ENCODE results near the gene NID2. TPM values are rescaled to one million over a fixed set of nuclear protein-coding genes. Genes with fewer than 3 reads are reported as not detected.

Gene NID2
- total RNA-seq, 1 experiment from 2014 or later: 12.6 TPM

DNA sequence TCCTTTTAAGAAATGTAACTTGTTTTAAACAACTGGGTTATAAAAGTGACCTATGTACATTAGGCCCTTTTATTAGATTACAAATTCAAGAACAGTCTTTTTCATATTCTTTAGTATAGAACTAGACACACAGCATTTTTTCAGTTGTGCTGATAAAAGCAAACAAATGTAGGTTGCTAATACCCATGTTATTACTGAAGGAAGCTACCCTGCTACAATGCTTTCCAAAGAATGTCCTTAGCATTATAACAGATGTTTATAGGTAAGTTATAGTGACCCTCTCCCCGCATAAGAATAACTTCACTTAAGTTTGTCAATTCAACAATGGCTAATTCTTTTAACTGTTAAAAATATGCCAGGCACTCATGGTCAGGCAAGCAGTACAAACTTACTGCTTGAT lies 61.6 kb downstream of the NID2 start:
- no peaks in the 10 kb centered on the region for H3K27me3 ChIP-seq (replicated peaks; ENCODE audit: insufficient read depth, low read depth, low read length, poor library complexity)
- intact Hi-C loops (cut with micrococcal nuclease; ENCODE audit: unreplicated experiment): loop anchor here (10.0 kb wide), 1 partner anchor 468 kb away; no protein-coding TSS in a partner anchor
- ChIA-PET POLR2A (ENCODE audit: low non-redundant PET) (interaction anchor here (0.7 kb wide), 1 partner anchor 1184 kb away, joined by 3 read pairs; no protein-coding TSS in a partner anchor), CTCF (no interaction called here)
- no peak for DNase-seq (ENCODE audit: low spot score)
- TF ChIP-seq CTCF (conservative IDR thresholded peaks at IDR 0.05; ENCODE audit: low read depth, low read length): no peak
- no peak for TF ChIP-seq EZH2 (IDR thresholded peaks at IDR 0.05; ENCODE audit: borderline replicate concordance, low read depth, low read length, poor library complexity, severe bottlenecking)
- peaks cover 100% of the 10 kb centered on the region for H3K36me3 ChIP-seq (ENCODE audit: insufficient read depth, low read length, poor library complexity, severe bottlenecking)
- H3K27ac ChIP-seq (ENCODE audit: low read depth, low read length, poor library complexity, severe bottlenecking): no peak overlapping the region
- no peak overlapping the region for H3K4me3 ChIP-seq (ENCODE audit: low read depth, low read length, poor library complexity, severe bottlenecking)
- no TSS peak for BruUV-seq (replicated peaks)
- no peaks in the 10 kb centered on the region for H3K4me1 ChIP-seq (ENCODE audit: insufficient read depth, low read length, poor library complexity, severe bottlenecking)
- H3K9me3 ChIP-seq (ENCODE audit: low read depth, low read length, poor library complexity, severe bottlenecking): no peaks in the 10 kb centered on the region

GRCh38 chr14:52006361-52006760 lies 62.5 kb downstream of the NID2 start:
- CTCF ChIA-PET: no interaction called here
- intact Hi-C loops (cut with micrococcal nuclease; ENCODE audit: unreplicated experiment): loop anchor here (10.0 kb wide), 1 partner anchor 468 kb away; no protein-coding TSS in a partner anchor
- TF ChIP-seq CTCF (conservative IDR thresholded peaks at IDR 0.05; ENCODE audit: low read depth, low read length): no peak
- no peak for TF ChIP-seq EZH2 (IDR thresholded peaks at IDR 0.05; ENCODE audit: borderline replicate concordance, low read depth, low read length, poor library complexity, severe bottlenecking)
- Histone ChIP-seq H3K4me1 (ENCODE audit: insufficient read depth, low read length, poor library complexity, severe bottlenecking) (no peaks in the 10 kb centered on the region), H3K9me3 (ENCODE audit: low read depth, low read length, poor library complexity, severe bottlenecking) (no peaks in the 10 kb centered on the region), H3K36me3 (ENCODE audit: insufficient read depth, low read length, poor library complexity, severe bottlenecking) (peaks cover 100% of the 10 kb centered on the region), H3K27me3 (replicated peaks; ENCODE audit: insufficient read depth, low read depth, low read length, poor library complexity) (no peaks in the 10 kb centered on the region), H3K4me3 (ENCODE audit: low read depth, low read length, poor library complexity, severe bottlenecking) (no peak overlapping the region), H3K27ac (ENCODE audit: low read depth, low read length, poor library complexity, severe bottlenecking) (no peak overlapping the region)
- POLR2A ChIA-PET (ENCODE audit: low non-redundant PET): no interaction called here
- no peak for DNase-seq (ENCODE audit: low spot score)
- no TSS peak for BruUV-seq (replicated peaks)

DNA sequence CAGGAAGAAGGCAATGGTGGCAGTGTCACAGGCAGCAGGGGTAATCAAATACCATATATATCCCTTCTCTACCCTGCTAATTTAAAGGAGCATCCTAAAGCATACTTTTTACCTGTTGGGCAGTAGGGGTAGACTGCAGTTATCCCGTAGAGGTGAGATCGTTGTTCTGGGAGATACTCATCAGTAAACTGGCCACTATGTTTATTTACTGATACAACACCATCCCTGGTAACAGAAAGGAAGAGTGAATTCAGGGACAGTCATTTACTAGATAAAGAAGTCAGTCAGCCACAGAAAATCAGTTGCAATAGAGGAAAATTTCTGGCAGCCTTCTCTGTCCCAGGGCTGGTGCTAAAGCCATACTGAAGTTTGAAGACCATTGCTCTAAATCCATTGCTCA lies 63.2 kb downstream of the NID2 start:
- H3K27ac ChIP-seq (ENCODE audit: low read depth, low read length, poor library complexity, severe bottlenecking): no peak overlapping the region
- ChIA-PET POLR2A (ENCODE audit: low non-redundant PET) (no interaction called here), CTCF (no interaction called here)
- intact Hi-C loops (cut with micrococcal nuclease; ENCODE audit: unreplicated experiment): loop anchor here (10.0 kb wide), 1 partner anchor 469 kb away; no protein-coding TSS in a partner anchor
- H3K9me3 ChIP-seq (ENCODE audit: low read depth, low read length, poor library complexity, severe bottlenecking): no peaks in the 10 kb centered on the region
- TF ChIP-seq CTCF (conservative IDR thresholded peaks at IDR 0.05; ENCODE audit: low read depth, low read length) (no peak), EZH2 (IDR thresholded peaks at IDR 0.05; ENCODE audit: borderline replicate concordance, low read depth, low read length, poor library complexity, severe bottlenecking) (no peak)
- BruUV-seq (replicated peaks): no TSS peak
- H3K27me3 ChIP-seq (replicated peaks; ENCODE audit: insufficient read depth, low read depth, low read length, poor library complexity): no peaks in the 10 kb centered on the region
- no peak for DNase-seq (ENCODE audit: low spot score)
- H3K4me1 ChIP-seq (ENCODE audit: insufficient read depth, low read length, poor library complexity, severe bottlenecking): no peaks in the 10 kb centered on the region
- peaks cover 96% of the 10 kb centered on the region for H3K36me3 ChIP-seq (ENCODE audit: insufficient read depth, low read length, poor library complexity, severe bottlenecking)
- H3K4me3 ChIP-seq (ENCODE audit: low read depth, low read length, poor library complexity, severe bottlenecking): no peak overlapping the region

All from A673 (cell line).